Glutamatergic neuron (in vitro differentiated cells): ENCODE results near the gene ANKLE2. TPM values are rescaled to one million over a fixed set of nuclear protein-coding genes. Genes with fewer than 3 reads are reported as not detected.
A peak's percentile ranks its signal among the peaks of the same experiment; 100 is the strongest.

Experiments
- DNase-seq: peaks from one replicate; pipeline ENCODE4 v3.0.0; 2022
- H3K27ac Mint-ChIP-seq: one replicate; pipeline ENCODE4 v1.8.0; 2020; ENCODE audit warnings: mild to moderate bottlenecking, mixed read lengths, inconsistent platforms; ENCODE audit not compliant: unreplicated experiment
- H3K27me3 Mint-ChIP-seq: one replicate; pipeline ENCODE4 v1.8.0; 2020; ENCODE audit warnings: mild to moderate bottlenecking, moderate library complexity, mixed read lengths, inconsistent platforms; ENCODE audit not compliant: unreplicated experiment
- H3K36me3 Mint-ChIP-seq: one replicate; pipeline ENCODE4 v1.8.0; 2020; ENCODE audit warnings: mild to moderate bottlenecking, mixed read lengths, inconsistent platforms; ENCODE audit not compliant: unreplicated experiment
- H3K4me1 Mint-ChIP-seq: one replicate; pipeline ENCODE4 v1.8.0; 2020; ENCODE audit warnings: mild to moderate bottlenecking, low read depth, mixed read lengths, inconsistent platforms; ENCODE audit not compliant: unreplicated experiment
- H3K4me3 Mint-ChIP-seq: one replicate; pipeline ENCODE4 v1.8.0; 2020; ENCODE audit warnings: mild to moderate bottlenecking, mixed read lengths, inconsistent platforms; ENCODE audit not compliant: unreplicated experiment
- H3K9me3 Mint-ChIP-seq: one replicate; pipeline ENCODE4 v1.8.0; 2020; ENCODE audit warnings: mild to moderate bottlenecking, moderate library complexity, mixed read lengths, inconsistent platforms; ENCODE audit not compliant: unreplicated experiment
- CTCF ChIP-seq: fragments of 200-600 bp; sonication (generic); IDR thresholded peaks from one replicate; pipeline ENCODE4 v1.5.0; 2021; ENCODE audit not compliant: partially characterized antibody, unreplicated experiment
- total RNA-seq: library from RNA; stranded (reverse); fragmentation: NEBNext Ultra II Directional; extraction: Animal tissue kit (Norgen Biotek cat#: 25700); gene quantifications from one replicate; pipeline ENCODE4 v1.2.1, GENCODE V29; 2021; ENCODE audit not compliant: unreplicated experiment

ANKLE2 gene
- total RNA-seq, 1 donor from 2014 or later: 105 TPM

GRCh38 chr12:132731574-132731973 lies 30.1 kb downstream of the ANKLE2 start:
- Mint-ChIP-seq H3K9me3 (peaks cover 5% of the 10 kb centered on the region), H3K36me3 (peaks cover 34% of the 10 kb centered on the region), H3K27ac (no peak overlapping the region), H3K4me3 (peak overlapping the region; percentile 23), H3K4me1 (peaks cover 4% of the 10 kb centered on the region), H3K27me3 (peaks cover 7% of the 10 kb centered on the region)
- DNase-seq: no peak
- no peak for TF ChIP-seq CTCF

- Mint-ChIP-seq H3K4me1 (peaks cover 9% of the 10 kb centered on the region), H3K27ac (peak overlapping the region; percentile 39), H3K9me3 (peaks cover 5% of the 10 kb centered on the region), H3K4me3 (no peak overlapping the region), H3K36me3 (peaks cover 36% of the 10 kb centered on the region), H3K27me3 (peaks cover 6% of the 10 kb centered on the region)
- TF ChIP-seq CTCF: no peak
- DNase-seq: no peak
Measured at GRCh38 chr12:132730353-132730752, 31.3 kb downstream of the ANKLE2 start.

GRCh38 chr12:132729541-132730320 lies 31.9 kb downstream of the ANKLE2 start:
- DNase-seq: no peak
- Mint-ChIP-seq H3K36me3 (peaks cover 40% of the 10 kb centered on the region), H3K9me3 (peaks cover 5% of the 10 kb centered on the region), H3K27ac (peak overlapping the region; percentile 39), H3K4me3 (no peak overlapping the region), H3K27me3 (peaks cover 6% of the 10 kb centered on the region), H3K4me1 (peaks cover 13% of the 10 kb centered on the region)
- no peak for TF ChIP-seq CTCF

- H3K4me1 Mint-ChIP-seq: peaks cover 19% of the 10 kb centered on the region
- peaks cover under 1% of the 10 kb centered on the region for H3K9me3 Mint-ChIP-seq
- H3K4me3 Mint-ChIP-seq: no peak overlapping the region
- peaks cover 6% of the 10 kb centered on the region for H3K27me3 Mint-ChIP-seq
- H3K36me3 Mint-ChIP-seq: peaks cover 37% of the 10 kb centered on the region
- DNase-seq: no peak
- no peak overlapping the region for H3K27ac Mint-ChIP-seq
- TF ChIP-seq CTCF: no peak
Measured at GRCh38 chr12:132728502-132728901, 33.1 kb downstream of the ANKLE2 start.

DNA sequence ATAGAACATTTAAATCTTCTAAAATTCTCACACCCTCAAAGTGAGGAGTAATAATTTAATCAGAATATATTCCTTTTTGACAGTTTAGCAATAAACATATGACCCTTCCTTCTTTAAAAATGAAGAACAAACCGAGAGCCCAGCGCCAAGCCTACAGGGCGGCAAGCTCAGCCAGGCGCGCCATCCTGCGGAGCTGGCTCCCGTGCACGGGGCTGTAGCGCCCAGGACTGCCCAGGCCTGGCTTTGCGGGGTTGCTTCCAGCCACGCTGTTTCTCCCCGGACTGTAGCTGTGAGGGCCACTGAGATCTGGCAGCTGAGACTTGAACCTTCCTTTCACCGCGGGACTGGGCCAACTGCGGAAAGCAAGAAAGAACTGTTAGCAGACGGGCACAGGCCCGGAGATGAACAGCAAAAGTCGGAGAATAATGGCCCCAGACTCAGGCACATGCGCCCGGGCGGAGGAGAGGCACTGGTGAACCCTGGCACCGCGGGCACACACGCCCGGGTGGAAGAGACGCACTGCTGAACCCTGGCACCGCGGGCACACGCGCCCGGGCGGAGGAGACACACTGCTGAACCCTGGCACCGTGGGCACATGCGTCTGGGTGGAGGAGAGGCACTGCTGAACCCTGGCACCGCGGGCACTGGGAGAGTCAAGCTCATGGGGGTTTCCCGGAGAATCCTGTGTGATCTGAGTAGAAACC lies 34.4 kb downstream of the ANKLE2 start:
- H3K4me1 Mint-ChIP-seq: peaks cover 19% of the 10 kb centered on the region
- no peak overlapping the region for H3K27ac Mint-ChIP-seq
- no peak overlapping the region for H3K4me3 Mint-ChIP-seq
- TF ChIP-seq CTCF: no peak
- peaks cover 24% of the 10 kb centered on the region for H3K36me3 Mint-ChIP-seq
- H3K9me3 Mint-ChIP-seq: no peaks in the 10 kb centered on the region
- H3K27me3 Mint-ChIP-seq: peaks cover 6% of the 10 kb centered on the region
- no peak for DNase-seq
